Activated naive CD8-positive, alpha-beta T cell (primary cell): ENCODE data around the gene SEC14L5.
"Not testable (repeated sequence)": the region's sequence is repeated elsewhere in the genome, so short reads cannot be mapped to it uniquely, and the experiment has no call there.

Experiments used
- H3K27ac Mint-ChIP-seq: one replicate; pipeline ENCODE4 v1.8.0; 2021; ENCODE audit warnings: mixed read lengths
- H3K27me3 Mint-ChIP-seq: one replicate; pipeline ENCODE4 v1.8.0; 2021; ENCODE audit warnings: mixed read lengths
- H3K36me3 Mint-ChIP-seq: one replicate; pipeline ENCODE4 v1.8.0; 2021; ENCODE audit warnings: mixed read lengths
- H3K4me1 Mint-ChIP-seq: one replicate; pipeline ENCODE4 v1.8.0; 2021; ENCODE audit warnings: low read depth, mixed read lengths
- H3K4me3 Mint-ChIP-seq: one replicate; pipeline ENCODE4 v1.8.0; 2021; ENCODE audit warnings: mild to moderate bottlenecking, mixed read lengths
- H3K9me3 Mint-ChIP-seq: one replicate; pipeline ENCODE4 v1.8.0; 2021; ENCODE audit warnings: low read depth, mixed read lengths

SEC14L5 gene

GRCh38 chr16:4958510-4959438 lies 644 bp downstream of the SEC14L5 start:
- Mint-ChIP-seq H3K27ac (no peak overlapping the region), H3K36me3 (no peaks in the 10 kb centered on the region), H3K4me1 (peaks cover 17% of the 10 kb centered on the region), H3K27me3 (peaks cover 14% of the 10 kb centered on the region), H3K9me3 (no peaks in the 10 kb centered on the region), H3K4me3 (peak overlapping the region; percentile 59)

DNA sequence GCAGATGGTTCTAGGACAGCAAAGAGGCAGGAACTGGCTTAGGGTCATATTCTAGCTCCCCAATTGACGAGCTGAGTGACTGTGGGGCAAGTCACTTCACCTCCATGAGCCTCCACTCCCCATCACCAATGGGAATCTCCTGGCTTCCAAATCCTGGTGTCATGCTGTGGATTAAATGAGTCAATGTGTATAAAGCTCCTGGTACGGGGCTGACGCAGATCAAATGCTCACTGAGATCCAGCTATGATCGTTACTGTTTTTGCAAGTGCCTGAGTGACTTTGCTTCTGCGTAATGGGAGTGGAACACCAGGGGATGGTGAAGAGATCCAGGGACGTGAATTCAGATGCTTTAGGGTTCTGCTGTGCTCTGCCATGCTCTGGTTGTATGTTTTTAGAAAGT lies 2.4 kb downstream of the SEC14L5 start:
- Mint-ChIP-seq H3K4me3 (no peak overlapping the region), H3K36me3 (no peaks in the 10 kb centered on the region), H3K27me3 (peaks cover 10% of the 10 kb centered on the region), H3K4me1 (peaks cover 17% of the 10 kb centered on the region), H3K27ac (no peak overlapping the region), H3K9me3 (no peaks in the 10 kb centered on the region)

- no peaks in the 10 kb centered on the region for H3K36me3 Mint-ChIP-seq
- H3K27me3 Mint-ChIP-seq, result peaks cover 7% of the 10 kb centered on the region
- no peak overlapping the region for H3K4me3 Mint-ChIP-seq
- no peak overlapping the region for H3K27ac Mint-ChIP-seq
- H3K4me1 Mint-ChIP-seq, result peaks cover 9% of the 10 kb centered on the region
- H3K9me3 Mint-ChIP-seq, result no peaks in the 10 kb centered on the region
Measured at GRCh38 chr16:4962716-4963115, 4.6 kb downstream of the SEC14L5 start.

- H3K4me1 Mint-ChIP-seq, H3K9me3 Mint-ChIP-seq, H3K4me3 Mint-ChIP-seq, H3K36me3 Mint-ChIP-seq, H3K27ac Mint-ChIP-seq, H3K27me3 Mint-ChIP-seq: not testable (repeated sequence)
Measured at GRCh38 chr16:4963527-4963926, 5.4 kb downstream of the SEC14L5 start.

DNA sequence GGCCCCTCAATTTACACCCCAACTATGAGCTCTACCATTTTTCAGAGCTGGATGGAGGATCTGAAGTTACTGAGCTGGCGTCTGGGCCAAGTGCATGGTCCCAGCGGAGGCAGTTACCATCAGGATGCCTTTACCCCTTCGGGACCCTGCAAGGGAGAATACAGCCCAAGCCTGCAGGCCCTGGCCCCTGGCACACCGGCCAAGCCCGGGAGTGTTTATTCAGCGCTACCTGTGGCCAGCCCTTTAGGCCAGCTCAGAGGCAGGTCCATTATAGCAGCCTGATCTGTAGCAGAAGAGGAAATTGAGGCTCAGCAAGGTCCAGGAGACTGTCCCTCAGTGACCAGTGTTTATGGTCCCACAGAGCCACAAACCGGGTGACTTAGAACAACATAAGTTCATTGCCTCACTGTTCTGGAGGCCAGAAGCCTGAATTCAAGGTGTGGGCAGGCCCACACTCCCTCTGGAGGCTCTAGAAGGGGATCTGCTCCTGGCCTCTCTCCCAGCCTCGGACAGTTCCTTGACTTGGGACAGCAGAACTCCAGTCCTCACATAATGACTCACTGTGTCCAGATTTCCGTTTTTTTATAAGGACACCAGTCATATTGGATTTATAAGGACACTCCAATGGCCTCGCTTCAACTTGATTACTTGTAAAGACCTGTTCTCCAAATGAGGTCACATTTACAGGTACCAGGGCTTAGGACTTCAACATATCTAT lies 8.8 kb downstream of the SEC14L5 start:
- Mint-ChIP-seq H3K4me1 (no peaks in the 10 kb centered on the region), H3K27ac (no peak overlapping the region), H3K9me3 (no peaks in the 10 kb centered on the region), H3K27me3 (peaks cover 5% of the 10 kb centered on the region), H3K4me3 (no peak overlapping the region), H3K36me3 (no peaks in the 10 kb centered on the region)

DNA sequence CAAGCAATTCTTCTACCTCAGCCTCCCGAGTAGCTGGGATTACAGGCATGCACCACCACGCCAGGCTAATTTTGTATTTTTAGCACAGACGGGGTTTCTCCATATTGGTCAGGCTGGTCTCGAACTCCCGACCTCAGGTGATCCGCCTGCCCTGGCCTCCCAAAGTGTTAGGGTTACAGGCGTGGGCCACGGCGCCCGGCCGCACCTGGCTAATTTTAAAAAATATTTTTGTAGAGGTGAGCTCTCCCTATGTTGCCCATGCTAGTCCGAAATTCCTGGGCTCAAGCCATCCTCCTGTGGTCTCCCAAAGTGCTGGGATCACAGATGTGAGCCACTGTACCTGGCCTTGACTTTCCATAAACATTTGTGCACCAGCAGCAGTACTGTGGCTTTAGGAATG lies 10.1 kb downstream of the SEC14L5 start:
- not testable (repeated sequence) for H3K9me3 Mint-ChIP-seq, H3K27me3 Mint-ChIP-seq, H3K4me3 Mint-ChIP-seq, H3K4me1 Mint-ChIP-seq, H3K36me3 Mint-ChIP-seq, H3K27ac Mint-ChIP-seq

GRCh38 chr16:4968879-4969483 lies 10.9 kb downstream of the SEC14L5 start:
- Mint-ChIP-seq H3K4me3 (no peak overlapping the region), H3K36me3 (no peaks in the 10 kb centered on the region), H3K27me3 (peaks cover 6% of the 10 kb centered on the region), H3K27ac (no peak overlapping the region), H3K9me3 (no peaks in the 10 kb centered on the region), H3K4me1 (no peaks in the 10 kb centered on the region)

GRCh38 chr16:4970010-4970409 lies 11.9 kb downstream of the SEC14L5 start:
- H3K4me1 Mint-ChIP-seq, result no peaks in the 10 kb centered on the region
- no peak overlapping the region for H3K4me3 Mint-ChIP-seq
- H3K36me3 Mint-ChIP-seq, result no peaks in the 10 kb centered on the region
- H3K27me3 Mint-ChIP-seq, result peaks cover 6% of the 10 kb centered on the region
- H3K9me3 Mint-ChIP-seq, result no peaks in the 10 kb centered on the region
- H3K27ac Mint-ChIP-seq, result no peak overlapping the region

DNA sequence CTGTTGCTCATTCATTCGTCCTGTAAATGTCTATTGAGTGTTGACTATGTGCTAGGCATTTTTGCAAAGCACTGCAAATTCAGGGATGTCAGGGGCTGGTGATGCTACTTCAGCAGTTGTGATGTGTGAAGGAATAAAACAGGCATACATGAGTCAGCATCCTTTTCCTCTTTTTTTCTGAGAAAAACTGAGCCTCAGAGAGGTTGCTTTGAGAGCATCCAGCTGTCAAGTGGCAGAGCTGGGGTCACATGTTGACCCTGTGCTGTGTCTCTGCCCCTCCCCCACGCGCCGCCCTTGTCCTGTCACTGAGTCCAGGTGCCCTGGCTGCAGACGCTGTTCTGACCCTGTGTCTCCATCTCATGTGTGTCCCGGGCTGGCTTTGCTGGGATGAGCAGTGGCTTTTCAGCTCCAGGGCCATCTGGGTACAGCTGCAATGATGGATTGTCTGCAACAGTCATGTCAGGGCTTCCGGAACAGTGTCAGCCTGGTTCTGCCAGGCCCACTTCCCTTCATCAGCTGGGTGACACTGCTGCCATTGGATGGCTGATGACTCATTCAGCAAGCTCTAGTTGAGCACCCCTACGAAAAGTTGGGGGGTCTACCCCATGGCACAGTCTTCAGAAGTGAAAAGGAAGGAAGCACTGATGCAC lies 14.9 kb downstream of the SEC14L5 start:
- no peaks in the 10 kb centered on the region for H3K36me3 Mint-ChIP-seq
- H3K9me3 Mint-ChIP-seq, result no peaks in the 10 kb centered on the region
- no peaks in the 10 kb centered on the region for H3K4me1 Mint-ChIP-seq
- H3K4me3 Mint-ChIP-seq, result no peak overlapping the region
- peaks cover 6% of the 10 kb centered on the region for H3K27me3 Mint-ChIP-seq
- no peak overlapping the region for H3K27ac Mint-ChIP-seq

DNA sequence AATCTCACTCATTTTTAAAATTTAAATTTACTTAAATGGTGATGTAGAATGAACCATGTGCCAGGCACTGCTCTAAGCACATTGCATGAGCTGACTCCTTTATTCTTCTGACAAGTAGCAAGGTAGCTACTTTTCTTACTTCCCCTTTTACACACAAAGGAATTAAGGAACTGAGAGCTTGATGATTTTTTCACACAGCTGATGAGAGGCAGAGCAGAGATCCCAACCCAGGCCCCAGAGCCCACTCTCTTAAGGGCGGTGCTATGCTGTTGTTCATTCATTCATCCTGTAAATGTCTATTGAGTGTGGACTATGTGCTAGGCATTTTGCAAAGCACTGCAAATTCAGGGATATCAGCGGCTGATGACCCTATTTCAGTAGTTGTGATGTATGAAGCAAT lies 17.9 kb downstream of the SEC14L5 start:
- no peak overlapping the region for H3K4me3 Mint-ChIP-seq

GRCh38 chr16:4976611-4977145 lies 18.5 kb downstream of the SEC14L5 start:
- no peaks in the 10 kb centered on the region for H3K36me3 Mint-ChIP-seq
- H3K4me3 Mint-ChIP-seq, result no peak overlapping the region
- H3K27ac Mint-ChIP-seq, result no peak overlapping the region
- no peaks in the 10 kb centered on the region for H3K4me1 Mint-ChIP-seq
- no peaks in the 10 kb centered on the region for H3K9me3 Mint-ChIP-seq
- peaks cover 3% of the 10 kb centered on the region for H3K27me3 Mint-ChIP-seq

More for the DNA sequence above, 17.9 kb downstream of the SEC14L5 start:
- Mint-ChIP-seq H3K36me3 (no peaks in the 10 kb centered on the region), H3K27ac (no peak overlapping the region), H3K9me3 (no peaks in the 10 kb centered on the region), H3K4me1 (no peaks in the 10 kb centered on the region), H3K27me3 (peaks cover 6% of the 10 kb centered on the region)

- H3K9me3 Mint-ChIP-seq, result no peaks in the 10 kb centered on the region
- H3K4me1 Mint-ChIP-seq, result no peaks in the 10 kb centered on the region
- no peak overlapping the region for H3K4me3 Mint-ChIP-seq
- no peak overlapping the region for H3K27ac Mint-ChIP-seq
- H3K27me3 Mint-ChIP-seq, result peaks cover 3% of the 10 kb centered on the region
- no peaks in the 10 kb centered on the region for H3K36me3 Mint-ChIP-seq
Measured at GRCh38 chr16:4979164-4979563, 21.0 kb downstream of the SEC14L5 start.

DNA sequence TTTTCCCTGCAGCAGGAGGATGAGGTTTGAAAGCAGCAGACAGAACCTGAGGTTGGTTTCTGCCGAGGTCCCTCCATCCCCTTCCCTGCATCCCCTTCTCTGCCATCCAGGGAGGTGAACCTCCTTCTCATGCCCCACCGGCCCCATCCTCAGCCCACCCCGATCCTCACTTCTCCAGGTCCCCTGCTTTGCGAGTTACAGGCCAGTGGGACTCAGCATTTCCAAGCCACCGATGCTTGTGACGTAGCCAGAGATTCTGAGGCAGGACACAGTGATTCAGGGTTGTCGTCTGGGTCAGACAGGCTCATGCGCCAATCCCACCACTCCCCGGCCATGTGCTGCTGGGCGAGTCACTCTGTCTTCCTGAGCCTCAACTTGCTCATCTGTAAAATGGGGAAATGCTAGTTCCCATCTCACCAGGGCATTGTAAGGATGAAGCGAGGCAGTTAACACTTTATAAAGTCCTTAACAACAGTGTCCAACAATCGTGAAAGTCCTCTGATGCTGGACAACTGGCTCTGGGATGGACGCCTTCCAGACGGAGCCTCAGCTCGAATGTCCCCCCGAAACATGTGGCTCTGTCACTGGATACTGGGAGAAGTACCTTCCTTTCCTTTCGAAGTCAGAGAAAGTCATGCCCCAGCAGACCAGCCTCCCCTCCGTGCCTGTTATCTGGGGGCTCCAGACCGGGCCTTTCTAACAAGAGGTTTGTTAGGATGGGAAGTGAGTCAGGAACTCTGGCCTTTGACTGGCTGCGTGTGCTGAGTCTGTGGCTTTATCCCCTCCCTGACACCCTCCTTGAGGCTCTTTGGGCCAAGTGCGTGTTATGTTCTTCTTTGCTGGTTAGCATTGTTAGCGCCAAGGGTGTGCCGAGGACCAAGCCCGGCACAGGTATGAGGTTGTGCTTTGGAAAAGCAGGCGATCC lies 21.9 kb downstream of the SEC14L5 start:
- no peaks in the 10 kb centered on the region for H3K9me3 Mint-ChIP-seq
- H3K36me3 Mint-ChIP-seq, result no peaks in the 10 kb centered on the region
- peaks cover 3% of the 10 kb centered on the region for H3K27me3 Mint-ChIP-seq
- no peaks in the 10 kb centered on the region for H3K4me1 Mint-ChIP-seq
- H3K27ac Mint-ChIP-seq, result no peak overlapping the region
- no peak overlapping the region for H3K4me3 Mint-ChIP-seq

DNA sequence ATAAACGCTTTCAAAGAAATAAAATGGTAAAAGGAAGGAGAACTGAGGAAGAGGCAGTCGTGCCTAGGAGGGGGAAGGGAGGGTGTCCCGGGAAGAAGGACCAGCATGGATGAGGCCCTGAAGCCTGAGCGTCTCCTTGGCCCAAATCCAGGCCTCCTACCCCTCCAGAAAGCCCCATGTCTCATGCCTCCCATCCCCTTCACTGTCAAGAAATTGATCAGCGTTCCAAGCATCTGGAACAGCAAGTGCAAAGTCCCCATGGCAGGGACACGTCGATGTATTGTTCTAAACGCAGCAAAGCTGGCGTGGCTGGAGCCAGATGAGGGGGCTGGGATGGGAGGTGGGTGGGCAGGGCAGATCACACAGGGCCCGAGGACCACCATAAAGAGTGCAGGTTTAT lies 22.6 kb downstream of the SEC14L5 start:
- Mint-ChIP-seq H3K36me3 (no peaks in the 10 kb centered on the region), H3K9me3 (no peaks in the 10 kb centered on the region), H3K4me1 (no peaks in the 10 kb centered on the region), H3K27me3 (peaks cover 3% of the 10 kb centered on the region), H3K4me3 (no peak overlapping the region), H3K27ac (no peak overlapping the region)
